IPS-NIHi7 (cell line): Measurements from ENCODE around the gene OR6K3.

Source experiments
- DNase-seq: peaks from one replicate; pipeline ENCODE4 v3.0.0; 2012; ENCODE audit warnings: mixed read lengths; ENCODE audit errors: extremely low spot score

Gene OR6K3

DNA sequence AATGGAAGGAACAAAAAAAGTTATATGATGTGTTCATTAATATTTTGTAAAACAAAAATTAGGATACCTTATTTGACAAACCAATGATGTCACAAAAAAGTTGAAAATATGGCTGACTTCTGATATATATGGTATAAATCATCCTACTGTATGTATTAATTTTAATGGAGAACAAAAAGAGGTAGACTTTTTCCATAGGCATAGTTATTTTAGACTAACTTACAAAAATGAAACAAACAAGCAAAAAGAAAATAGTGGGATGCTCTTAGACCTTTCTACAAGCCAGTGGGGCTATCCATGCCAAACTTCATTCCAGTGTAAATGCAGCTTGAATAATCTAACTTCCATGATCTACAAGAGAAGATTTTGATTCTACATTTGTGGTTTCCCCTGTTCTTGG lies 33.5 kb downstream of the OR6K3 start:
- DNase-seq: no peak

DNA sequence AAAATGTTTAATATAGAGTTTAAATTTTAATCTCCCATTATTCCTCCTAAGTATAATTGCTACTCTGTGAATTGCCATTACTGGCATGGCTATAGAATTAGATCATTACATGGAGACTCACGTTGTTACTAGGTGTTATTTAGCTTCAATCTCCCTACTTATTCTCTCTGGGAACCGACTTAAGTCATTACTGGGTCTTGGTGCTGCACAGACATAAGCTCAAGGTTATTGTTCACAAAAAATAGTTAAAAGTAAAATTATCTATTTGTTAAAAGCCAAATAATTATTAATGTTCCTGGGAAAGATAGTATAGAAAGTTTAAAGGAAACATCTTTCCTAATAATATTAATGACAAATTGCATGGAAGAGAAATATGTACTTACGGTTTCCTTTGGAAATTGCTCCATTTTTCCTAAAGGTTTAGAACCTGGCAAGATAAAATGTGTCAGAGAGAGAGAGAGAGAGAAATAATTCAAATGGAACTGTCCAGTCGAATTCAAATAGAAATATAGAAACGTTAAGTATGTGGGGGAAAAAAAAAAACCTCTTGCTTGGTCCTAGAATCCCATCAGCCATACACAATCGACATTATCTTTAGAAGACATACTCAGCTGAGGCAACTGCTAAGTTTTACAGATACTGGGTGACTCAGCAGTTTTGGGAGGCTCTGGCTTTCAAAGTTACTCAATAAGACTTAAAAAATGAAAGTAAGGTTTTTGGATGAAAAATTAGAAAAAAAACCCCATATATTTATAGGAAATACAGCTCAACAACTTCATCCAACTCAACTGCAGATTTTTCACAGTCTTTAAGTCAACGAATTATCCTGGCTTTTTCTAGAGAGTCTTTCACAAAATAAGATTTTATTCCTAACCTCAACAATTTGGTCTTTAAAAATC lies 34.2 kb downstream of the OR6K3 start, which contains the start of gene SPTA1:
Gene SPTA1 (minus strand): TSS at position 605 of the 899 bp plus-strand sequence. CDS start 198 bp downstream, at position 407.
- no peak for DNase-seq

DNA sequence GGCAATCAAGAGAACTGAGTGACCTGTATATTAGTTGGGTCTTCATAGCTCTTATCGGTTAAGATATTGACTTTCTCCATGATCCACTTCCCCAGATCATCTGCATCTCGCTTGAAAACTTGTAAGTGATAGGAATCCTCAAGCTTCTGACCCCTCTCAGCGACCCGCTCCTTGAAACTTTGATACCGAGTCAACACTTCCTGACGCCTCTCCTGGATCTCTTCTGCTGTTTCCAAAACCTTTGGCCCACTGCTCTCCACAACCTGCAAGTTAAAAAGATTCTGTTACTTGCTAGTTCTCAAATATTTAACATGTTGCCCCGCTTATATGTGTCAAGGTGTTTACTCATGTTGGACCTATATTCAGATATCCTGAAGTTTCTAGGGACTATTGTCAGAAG lies 35.4 kb downstream of the OR6K3 start:
- no peak for DNase-seq

DNA sequence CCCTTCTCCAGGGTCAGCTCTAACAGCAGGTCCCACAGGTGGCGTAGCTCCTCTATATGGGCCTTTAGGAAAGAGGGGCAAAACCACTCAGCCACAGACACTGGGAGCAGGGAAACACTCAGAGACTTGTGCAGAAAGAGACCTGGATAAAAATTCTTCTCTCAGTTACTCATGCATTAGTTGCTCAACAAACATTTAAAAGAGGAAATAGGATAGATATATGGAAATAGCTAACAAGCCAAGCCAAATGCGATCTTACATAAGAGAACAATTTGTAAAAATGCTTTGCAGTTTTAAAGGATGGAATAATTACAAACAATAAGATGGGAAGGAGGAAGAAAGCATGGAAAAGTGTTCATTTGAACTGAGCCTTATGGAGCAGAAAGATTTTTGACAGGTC lies 38.9 kb downstream of the OR6K3 start:
- DNase-seq: no peak

DNA sequence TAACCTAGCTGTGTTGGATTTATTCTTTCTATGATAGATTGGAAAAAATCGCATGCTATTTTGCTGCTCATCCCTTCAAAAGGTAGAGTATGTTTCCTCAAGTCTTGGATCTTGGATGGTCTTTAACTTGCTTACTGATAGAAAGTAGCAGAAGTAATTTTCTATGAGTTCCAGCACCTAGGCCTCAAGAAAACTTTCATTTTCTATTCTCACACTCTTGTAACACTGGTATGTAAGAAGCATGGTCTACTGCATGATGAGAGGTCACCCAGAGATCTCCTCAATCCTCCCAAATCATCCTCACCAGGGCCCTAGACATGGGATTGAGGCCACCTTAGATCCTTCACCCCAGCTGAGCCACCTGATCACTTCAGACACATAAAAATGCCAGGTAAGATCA lies 41.2 kb downstream of the OR6K3 start:
- no peak for DNase-seq

DNA sequence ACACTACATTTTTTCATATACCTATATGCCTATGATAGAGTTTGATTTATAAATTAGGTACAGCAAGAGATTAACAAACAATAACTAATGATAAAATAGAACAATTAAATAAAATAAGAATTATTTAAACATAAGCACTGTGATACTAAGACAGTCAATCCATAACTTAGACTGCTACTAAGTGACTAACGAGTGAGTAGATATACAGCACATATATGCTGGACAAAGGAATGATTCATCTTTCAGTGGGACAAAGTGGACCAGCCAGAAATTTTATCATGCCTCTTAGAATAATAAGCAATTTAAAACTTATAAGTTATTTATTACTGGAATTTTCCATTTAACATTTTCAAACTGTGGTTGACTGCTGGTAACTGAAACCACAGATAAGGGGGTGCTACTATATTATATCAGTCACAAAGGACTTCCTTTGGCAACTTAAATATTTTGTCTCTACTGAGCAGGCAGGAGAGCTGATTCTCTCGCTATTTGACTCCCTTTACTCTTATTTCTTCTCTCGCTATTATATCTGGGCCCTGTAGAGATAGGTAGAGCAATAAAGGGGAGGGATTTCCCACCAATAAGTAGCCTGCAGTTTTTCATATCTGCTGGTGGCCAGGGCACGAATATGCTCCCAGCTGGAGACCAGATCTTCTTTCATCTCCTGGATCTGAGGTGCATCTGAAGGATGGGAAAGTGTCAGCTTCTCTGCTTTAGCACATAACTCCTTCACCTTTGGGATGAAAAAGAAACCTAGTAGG lies 44.8 kb downstream of the OR6K3 start:
- no peak for DNase-seq

DNA sequence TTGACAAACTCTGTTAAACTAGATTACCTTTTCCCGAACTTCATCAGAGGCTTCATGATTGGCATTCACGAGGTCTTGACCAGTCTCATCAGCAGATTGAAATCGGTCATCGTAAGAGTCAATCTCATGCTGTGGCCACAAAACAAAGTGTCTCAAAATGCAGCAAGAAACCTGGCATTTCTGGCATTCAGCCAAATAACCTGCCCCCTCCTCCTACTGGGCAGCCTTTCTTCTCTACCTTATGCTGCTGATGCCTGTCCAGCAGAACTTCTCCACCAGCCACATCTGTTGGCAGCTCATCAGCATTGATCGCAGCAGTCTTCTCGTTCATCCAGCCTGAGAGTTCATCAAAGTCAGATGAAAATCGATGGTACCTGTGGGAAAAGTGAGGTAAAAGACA lies 46.2 kb downstream of the OR6K3 start:
- DNase-seq: no peak
